ENCODE measurements around the gene AGFG2. TPM values are rescaled to one million over a fixed set of nuclear protein-coding genes. Genes with fewer than 3 reads are reported as not detected.

Gene AGFG2
- total and polyA plus RNA-seq, 2 of the 13 experiments (the other 11 are each of a cell fraction or from before 2014, with no cell fraction given): 125 to 132 TPM

- TF ChIP-seq ZBTB34 (CRISPR knock-in tag; IDR thresholded peaks at IDR 0.05) (no peak), ZBTB46 (CRISPR knock-in tag; IDR thresholded peaks at IDR 0.05; ENCODE audit: borderline replicate concordance) (no peak), RAD21 (CRISPR knock-in tag; IDR thresholded peaks at IDR 0.05) (no peak), SRF (IDR thresholded peaks at IDR 0.05; ENCODE audit: low read depth, low read length) (no peak), SIN3A (IDR thresholded peaks at IDR 0.05; ENCODE audit: borderline replicate concordance, low read depth, low read length) (no peak), RORA (CRISPR knock-in tag; IDR thresholded peaks at IDR 0.05) (no peak), SALL1 (CRISPR knock-in tag; IDR thresholded peaks at IDR 0.05) (no peak; the same call in 1 of the 2 replicates), FOXO1 (CRISPR knock-in tag; IDR thresholded peaks at IDR 0.05) (peak; percentile 58; the same call in 1 of the 2 replicates), MBNL3 (CRISPR knock-in tag; conservative IDR thresholded peaks at IDR 0.05) (no peak), RARA (CRISPR knock-in tag; IDR thresholded peaks at IDR 0.05) (peak; percentile 84), ZNF605 (CRISPR knock-in tag; IDR thresholded peaks at IDR 0.05) (no peak), ZBTB7B (CRISPR knock-in tag; IDR thresholded peaks at IDR 0.05) (no peak; the same call in 1 of the 2 replicates), SOX13 (IDR thresholded peaks at IDR 0.05) (0 out of 2 replicates have a peak, but pooled peaks have one; percentile 9), SOX13 (CRISPR knock-in tag; conservative IDR thresholded peaks at IDR 0.05 in 1 of 2, IDR thresholded peaks at IDR 0.05 in 1 of 2) (peak in 1 of 2 experiments; percentile 64; a peak in 2 of 4 replicates), FUBP1 (CRISPR knock-in tag; IDR thresholded peaks at IDR 0.05; ENCODE audit: borderline replicate concordance) (no peak), ZNF781 (CRISPR knock-in tag; IDR thresholded peaks at IDR 0.05; ENCODE audit: borderline replicate concordance, not compliant biosample characterization) (no peak), SNAI1 (CRISPR knock-in tag; IDR thresholded peaks at IDR 0.05; ENCODE audit: borderline replicate concordance) (no peak), ZNF20 (CRISPR knock-in tag; IDR thresholded peaks at IDR 0.05) (no peak)
- TF ChIP-seq, protein P1, sequence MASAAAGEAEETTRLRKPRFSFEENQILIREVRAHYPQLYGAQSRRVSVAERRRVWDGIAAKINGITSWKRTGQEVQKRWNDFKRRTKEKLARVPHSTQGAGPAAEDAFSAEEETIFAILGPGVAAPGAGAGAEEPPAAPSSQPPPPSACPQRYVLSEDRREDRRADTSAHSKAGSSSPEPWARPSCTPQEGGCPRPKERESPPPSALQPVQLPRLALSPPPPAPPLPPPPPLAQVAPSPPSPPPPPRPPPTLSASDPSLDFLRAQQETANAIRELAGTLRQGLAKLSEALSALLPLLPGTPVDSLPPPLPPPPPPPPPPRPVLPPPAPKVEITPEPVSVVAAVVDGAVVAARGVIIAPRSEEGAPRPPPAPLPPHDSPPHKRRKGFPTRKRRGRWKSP (CRISPR knock-in tag; IDR thresholded peaks at IDR 0.05): no peak
- TF ChIP-seq, protein P2, sequence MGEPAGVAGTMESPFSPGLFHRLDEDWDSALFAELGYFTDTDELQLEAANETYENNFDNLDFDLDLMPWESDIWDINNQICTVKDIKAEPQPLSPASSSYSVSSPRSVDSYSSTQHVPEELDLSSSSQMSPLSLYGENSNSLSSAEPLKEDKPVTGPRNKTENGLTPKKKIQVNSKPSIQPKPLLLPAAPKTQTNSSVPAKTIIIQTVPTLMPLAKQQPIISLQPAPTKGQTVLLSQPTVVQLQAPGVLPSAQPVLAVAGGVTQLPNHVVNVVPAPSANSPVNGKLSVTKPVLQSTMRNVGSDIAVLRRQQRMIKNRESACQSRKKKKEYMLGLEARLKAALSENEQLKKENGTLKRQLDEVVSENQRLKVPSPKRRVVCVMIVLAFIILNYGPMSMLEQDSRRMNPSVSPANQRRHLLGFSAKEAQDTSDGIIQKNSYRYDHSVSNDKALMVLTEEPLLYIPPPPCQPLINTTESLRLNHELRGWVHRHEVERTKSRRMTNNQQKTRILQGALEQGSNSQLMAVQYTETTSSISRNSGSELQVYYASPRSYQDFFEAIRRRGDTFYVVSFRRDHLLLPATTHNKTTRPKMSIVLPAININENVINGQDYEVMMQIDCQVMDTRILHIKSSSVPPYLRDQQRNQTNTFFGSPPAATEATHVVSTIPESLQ (CRISPR knock-in tag; conservative IDR thresholded peaks at IDR 0.05): no peak
- TF ChIP-seq, protein P3, sequence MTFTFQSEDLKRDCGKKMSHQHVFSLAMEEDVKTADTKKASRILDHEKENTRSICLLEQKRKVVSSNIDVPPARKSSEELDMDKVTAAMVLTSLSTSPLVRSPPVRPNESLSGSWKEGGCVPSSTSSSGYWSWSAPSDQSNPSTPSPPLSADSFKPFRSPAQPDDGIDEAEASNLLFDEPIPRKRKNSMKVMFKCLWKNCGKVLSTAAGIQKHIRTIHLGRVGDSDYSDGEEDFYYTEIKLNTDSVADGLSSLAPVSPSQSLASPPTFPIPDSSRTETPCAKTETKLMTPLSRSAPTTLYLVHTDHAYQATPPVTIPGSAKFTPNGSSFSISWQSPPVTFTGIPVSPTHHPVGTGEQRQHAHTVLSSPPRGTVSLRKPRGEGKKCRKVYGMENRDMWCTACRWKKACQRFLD (CRISPR knock-in tag; IDR thresholded peaks at IDR 0.05; ENCODE audit: borderline replicate concordance): no peak
Measured at GRCh38 chr7:100544386-100544785, 5.4 kb downstream of the AGFG2 start (continued).
